K562 (cell line): ENCODE results near the gene IP6K2.

Experiments used
- FOXM1 ChIP-seq, 2 experiments: fragments of 450-650 bp in 1 of 2; sonication (generic) in 1 of 2; formaldehyde crosslinking in 1 of 2; IDR thresholded peaks; 2 replicates each; pipeline versions ENCODE4 v1.6.1 to v1.9.0; 2017 to 2022; ENCODE audit warnings: low read depth in 2 of 2, mild to moderate bottlenecking in 2 of 2, missing genetic modification reagents in 1 of 2, moderate library complexity in 1 of 2
- KDM1A ChIP-seq, 2 experiments: fragments of 450-650 bp; IDR thresholded peaks; 2 replicates each; pipeline ENCODE4 v1.6.1; 2016; ENCODE audit warnings: mild to moderate bottlenecking in 2 of 2
- MEF2D ChIP-seq: conservative IDR thresholded peaks from 2 replicates; pipeline ENCODE4 v1.6.1; 2016; ENCODE audit warnings: low read depth, missing genetic modification characterization, missing compliant biosample characterization
- NR3C1 ChIP-seq: sonication (generic); formaldehyde crosslinking; IDR thresholded peaks from 2 replicates; pipeline ENCODE4 v1.8.1; 2022; ENCODE audit warnings: missing genetic modification reagents
- POLR2A ChIP-seq: fragments of 450-650 bp; conservative IDR thresholded peaks from 2 replicates; pipeline ENCODE4 v1.6.1; 2016
- POLR2AphosphoS5 ChIP-seq: IDR thresholded peaks from 2 replicates; pipeline ENCODE4 v1.6.1; 2011; ENCODE audit warnings: mild to moderate bottlenecking, low read depth, low read length, moderate library complexity; ENCODE audit not compliant: control insufficient read depth, insufficient read depth
- RCOR1 ChIP-seq, 2 experiments: IDR thresholded peaks; 2 replicates each; pipeline ENCODE4 v1.6.1; 2012; ENCODE audit warnings: low read depth in 2 of 2, low read length in 2 of 2, borderline replicate concordance in 1 of 2, improper control_type of control experiment in 1 of 2
- ZFPM2 ChIP-seq: fragments of 250-450 bp; sonication (Bioruptor Pico); IDR thresholded peaks from 2 replicates; pipeline ENCODE4 v1.5.1; 2022; ENCODE audit warnings: mild to moderate bottlenecking
- ZNF507 ChIP-seq: conservative IDR thresholded peaks from 2 replicates; pipeline ENCODE4 v1.6.1; 2017; ENCODE audit warnings: missing genetic modification characterization, missing compliant biosample characterization
- ZNF644 ChIP-seq: fragments of 200-800 bp; sonication (Bioruptor generic); IDR thresholded peaks from 2 replicates; pipeline ENCODE4 v1.6.1; 2016; ENCODE audit warnings: low read depth, missing genetic modification characterization, missing compliant biosample characterization
- TF ChIP-seq, protein P1 (sequence below): sonication (generic); formaldehyde crosslinking; IDR thresholded peaks from 2 replicates; pipeline ENCODE4 v1.8.0; 2022; ENCODE audit warnings: mild to moderate bottlenecking, missing genetic modification reagents
- TF ChIP-seq, protein P2 (sequence below): sonication (generic); formaldehyde crosslinking; IDR thresholded peaks from 2 replicates; pipeline ENCODE4 v1.8.0; 2023; ENCODE audit warnings: mild to moderate bottlenecking, missing genetic modification reagents
- TF ChIP-seq, protein P3 (sequence below), 2 experiments: fragments of 450-650 bp; formaldehyde crosslinking in 1 of 2; IDR thresholded peaks; 2 replicates each; pipeline versions ENCODE4 v1.4.0 to v1.6.1; 2014 to 2020; ENCODE audit warnings: mild to moderate bottlenecking in 2 of 2, borderline replicate concordance in 1 of 2, low read depth in 1 of 2
- TF ChIP-seq, protein P4 (sequence below): fragments of 450-650 bp; IDR thresholded peaks from 2 replicates; pipeline ENCODE4 v1.6.1; 2016

DNA sequence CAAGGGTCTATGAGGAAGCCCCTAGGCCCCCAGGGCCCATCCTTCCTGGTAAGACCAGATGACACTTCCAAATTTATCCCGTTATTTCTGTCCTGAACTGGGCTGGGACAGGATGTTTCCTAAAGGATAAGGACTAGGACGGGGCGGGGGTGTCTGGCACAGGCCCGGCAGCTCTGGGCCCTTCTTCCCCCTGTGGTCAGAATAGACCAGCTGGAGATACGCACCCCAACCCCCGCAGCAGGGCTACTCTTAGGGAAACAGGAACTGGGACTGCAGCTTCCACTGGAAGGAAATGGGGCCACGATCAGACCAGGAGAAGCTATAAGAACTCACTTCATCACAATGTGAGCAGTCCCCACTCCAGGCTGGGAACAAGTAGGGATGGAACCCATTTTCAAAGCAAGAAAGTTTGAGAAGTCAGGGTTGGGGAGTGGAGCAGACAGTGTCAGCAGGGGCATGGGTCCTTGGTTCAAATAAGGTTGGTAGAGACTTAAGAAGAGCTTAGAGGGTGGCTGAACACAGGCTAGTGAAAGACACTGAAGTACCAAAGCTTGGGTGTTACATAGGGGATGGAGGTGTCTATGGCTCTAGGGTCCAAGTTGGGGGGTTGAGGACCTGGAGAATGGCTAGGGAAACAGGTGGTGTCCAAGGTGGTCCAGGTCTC is 32.4 kb downstream of the IP6K2 start:
- TF ChIP-seq ZFPM2 (CRISPR knock-in tag) (no peak), POLR2A (no peak), ZNF644 (tag) (no peak), MEF2D (tag) (no peak), NR3C1 (no peak), POLR2AphosphoS5 (no peak), KDM1A (IDR thresholded peaks at IDR 0.05) (no peak), RCOR1 (IDR thresholded peaks at IDR 0.05; ENCODE audit: borderline replicate concordance in 1 of 2, low read depth in 2 of 2, low read length in 2 of 2) (no peak), ZNF507 (tag) (no peak), FOXM1 (IDR thresholded peaks at IDR 0.05; ENCODE audit: low read depth) (no peak), FOXM1 (CRISPR knock-in tag; IDR thresholded peaks at IDR 0.05; ENCODE audit: low read depth) (no peak)
- TF ChIP-seq, protein P1, sequence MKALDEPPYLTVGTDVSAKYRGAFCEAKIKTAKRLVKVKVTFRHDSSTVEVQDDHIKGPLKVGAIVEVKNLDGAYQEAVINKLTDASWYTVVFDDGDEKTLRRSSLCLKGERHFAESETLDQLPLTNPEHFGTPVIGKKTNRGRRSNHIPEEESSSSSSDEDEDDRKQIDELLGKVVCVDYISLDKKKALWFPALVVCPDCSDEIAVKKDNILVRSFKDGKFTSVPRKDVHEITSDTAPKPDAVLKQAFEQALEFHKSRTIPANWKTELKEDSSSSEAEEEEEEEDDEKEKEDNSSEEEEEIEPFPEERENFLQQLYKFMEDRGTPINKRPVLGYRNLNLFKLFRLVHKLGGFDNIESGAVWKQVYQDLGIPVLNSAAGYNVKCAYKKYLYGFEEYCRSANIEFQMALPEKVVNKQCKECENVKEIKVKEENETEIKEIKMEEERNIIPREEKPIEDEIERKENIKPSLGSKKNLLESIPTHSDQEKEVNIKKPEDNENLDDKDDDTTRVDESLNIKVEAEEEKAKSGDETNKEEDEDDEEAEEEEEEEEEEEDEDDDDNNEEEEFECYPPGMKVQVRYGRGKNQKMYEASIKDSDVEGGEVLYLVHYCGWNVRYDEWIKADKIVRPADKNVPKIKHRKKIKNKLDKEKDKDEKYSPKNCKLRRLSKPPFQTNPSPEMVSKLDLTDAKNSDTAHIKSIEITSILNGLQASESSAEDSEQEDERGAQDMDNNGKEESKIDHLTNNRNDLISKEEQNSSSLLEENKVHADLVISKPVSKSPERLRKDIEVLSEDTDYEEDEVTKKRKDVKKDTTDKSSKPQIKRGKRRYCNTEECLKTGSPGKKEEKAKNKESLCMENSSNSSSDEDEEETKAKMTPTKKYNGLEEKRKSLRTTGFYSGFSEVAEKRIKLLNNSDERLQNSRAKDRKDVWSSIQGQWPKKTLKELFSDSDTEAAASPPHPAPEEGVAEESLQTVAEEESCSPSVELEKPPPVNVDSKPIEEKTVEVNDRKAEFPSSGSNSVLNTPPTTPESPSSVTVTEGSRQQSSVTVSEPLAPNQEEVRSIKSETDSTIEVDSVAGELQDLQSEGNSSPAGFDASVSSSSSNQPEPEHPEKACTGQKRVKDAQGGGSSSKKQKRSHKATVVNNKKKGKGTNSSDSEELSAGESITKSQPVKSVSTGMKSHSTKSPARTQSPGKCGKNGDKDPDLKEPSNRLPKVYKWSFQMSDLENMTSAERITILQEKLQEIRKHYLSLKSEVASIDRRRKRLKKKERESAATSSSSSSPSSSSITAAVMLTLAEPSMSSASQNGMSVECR (CRISPR knock-in tag), result no peak
- TF ChIP-seq, protein P2, sequence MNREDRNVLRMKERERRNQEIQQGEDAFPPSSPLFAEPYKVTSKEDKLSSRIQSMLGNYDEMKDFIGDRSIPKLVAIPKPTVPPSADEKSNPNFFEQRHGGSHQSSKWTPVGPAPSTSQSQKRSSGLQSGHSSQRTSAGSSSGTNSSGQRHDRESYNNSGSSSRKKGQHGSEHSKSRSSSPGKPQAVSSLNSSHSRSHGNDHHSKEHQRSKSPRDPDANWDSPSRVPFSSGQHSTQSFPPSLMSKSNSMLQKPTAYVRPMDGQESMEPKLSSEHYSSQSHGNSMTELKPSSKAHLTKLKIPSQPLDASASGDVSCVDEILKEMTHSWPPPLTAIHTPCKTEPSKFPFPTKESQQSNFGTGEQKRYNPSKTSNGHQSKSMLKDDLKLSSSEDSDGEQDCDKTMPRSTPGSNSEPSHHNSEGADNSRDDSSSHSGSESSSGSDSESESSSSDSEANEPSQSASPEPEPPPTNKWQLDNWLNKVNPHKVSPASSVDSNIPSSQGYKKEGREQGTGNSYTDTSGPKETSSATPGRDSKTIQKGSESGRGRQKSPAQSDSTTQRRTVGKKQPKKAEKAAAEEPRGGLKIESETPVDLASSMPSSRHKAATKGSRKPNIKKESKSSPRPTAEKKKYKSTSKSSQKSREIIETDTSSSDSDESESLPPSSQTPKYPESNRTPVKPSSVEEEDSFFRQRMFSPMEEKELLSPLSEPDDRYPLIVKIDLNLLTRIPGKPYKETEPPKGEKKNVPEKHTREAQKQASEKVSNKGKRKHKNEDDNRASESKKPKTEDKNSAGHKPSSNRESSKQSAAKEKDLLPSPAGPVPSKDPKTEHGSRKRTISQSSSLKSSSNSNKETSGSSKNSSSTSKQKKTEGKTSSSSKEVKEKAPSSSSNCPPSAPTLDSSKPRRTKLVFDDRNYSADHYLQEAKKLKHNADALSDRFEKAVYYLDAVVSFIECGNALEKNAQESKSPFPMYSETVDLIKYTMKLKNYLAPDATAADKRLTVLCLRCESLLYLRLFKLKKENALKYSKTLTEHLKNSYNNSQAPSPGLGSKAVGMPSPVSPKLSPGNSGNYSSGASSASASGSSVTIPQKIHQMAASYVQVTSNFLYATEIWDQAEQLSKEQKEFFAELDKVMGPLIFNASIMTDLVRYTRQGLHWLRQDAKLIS (CRISPR knock-in tag), result no peak
- TF ChIP-seq, protein P3, sequence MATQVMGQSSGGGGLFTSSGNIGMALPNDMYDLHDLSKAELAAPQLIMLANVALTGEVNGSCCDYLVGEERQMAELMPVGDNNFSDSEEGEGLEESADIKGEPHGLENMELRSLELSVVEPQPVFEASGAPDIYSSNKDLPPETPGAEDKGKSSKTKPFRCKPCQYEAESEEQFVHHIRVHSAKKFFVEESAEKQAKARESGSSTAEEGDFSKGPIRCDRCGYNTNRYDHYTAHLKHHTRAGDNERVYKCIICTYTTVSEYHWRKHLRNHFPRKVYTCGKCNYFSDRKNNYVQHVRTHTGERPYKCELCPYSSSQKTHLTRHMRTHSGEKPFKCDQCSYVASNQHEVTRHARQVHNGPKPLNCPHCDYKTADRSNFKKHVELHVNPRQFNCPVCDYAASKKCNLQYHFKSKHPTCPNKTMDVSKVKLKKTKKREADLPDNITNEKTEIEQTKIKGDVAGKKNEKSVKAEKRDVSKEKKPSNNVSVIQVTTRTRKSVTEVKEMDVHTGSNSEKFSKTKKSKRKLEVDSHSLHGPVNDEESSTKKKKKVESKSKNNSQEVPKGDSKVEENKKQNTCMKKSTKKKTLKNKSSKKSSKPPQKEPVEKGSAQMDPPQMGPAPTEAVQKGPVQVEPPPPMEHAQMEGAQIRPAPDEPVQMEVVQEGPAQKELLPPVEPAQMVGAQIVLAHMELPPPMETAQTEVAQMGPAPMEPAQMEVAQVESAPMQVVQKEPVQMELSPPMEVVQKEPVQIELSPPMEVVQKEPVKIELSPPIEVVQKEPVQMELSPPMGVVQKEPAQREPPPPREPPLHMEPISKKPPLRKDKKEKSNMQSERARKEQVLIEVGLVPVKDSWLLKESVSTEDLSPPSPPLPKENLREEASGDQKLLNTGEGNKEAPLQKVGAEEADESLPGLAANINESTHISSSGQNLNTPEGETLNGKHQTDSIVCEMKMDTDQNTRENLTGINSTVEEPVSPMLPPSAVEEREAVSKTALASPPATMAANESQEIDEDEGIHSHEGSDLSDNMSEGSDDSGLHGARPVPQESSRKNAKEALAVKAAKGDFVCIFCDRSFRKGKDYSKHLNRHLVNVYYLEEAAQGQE (IDR thresholded peaks at IDR 0.05; ENCODE audit: borderline replicate concordance), result no peak
- TF ChIP-seq, protein P3 (CRISPR knock-in tag; IDR thresholded peaks at IDR 0.05; ENCODE audit: low read depth), result no peak
- TF ChIP-seq, protein P4, sequence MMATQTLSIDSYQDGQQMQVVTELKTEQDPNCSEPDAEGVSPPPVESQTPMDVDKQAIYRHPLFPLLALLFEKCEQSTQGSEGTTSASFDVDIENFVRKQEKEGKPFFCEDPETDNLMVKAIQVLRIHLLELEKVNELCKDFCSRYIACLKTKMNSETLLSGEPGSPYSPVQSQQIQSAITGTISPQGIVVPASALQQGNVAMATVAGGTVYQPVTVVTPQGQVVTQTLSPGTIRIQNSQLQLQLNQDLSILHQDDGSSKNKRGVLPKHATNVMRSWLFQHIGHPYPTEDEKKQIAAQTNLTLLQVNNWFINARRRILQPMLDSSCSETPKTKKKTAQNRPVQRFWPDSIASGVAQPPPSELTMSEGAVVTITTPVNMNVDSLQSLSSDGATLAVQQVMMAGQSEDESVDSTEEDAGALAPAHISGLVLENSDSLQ, result no peak
